Liver (tissue), 9 donors: ENCODE results near the gene NIT1. TPM values are rescaled to one million over a fixed set of nuclear protein-coding genes. Genes with fewer than 3 reads are reported as not detected.

Experiments
- DNase-seq: peaks from one replicate; pipeline ENCODE4 v3.0.0-alpha.2; 2017; ENCODE audit warnings: low spot score
- H3K27ac ChIP-seq, 2 donors: one replicate each; pipeline ENCODE4 v1.7.0; 2013; ENCODE audit warnings: inconsistent platforms in 2 of 2, low read length in 2 of 2, control low read depth in 1 of 2, low read depth in 1 of 2, mild to moderate bottlenecking in 1 of 2
- H3K27me3 ChIP-seq, 4 donors: one replicate each; pipeline versions ENCODE4 v1.6.1 to v1.7.0; 2013; ENCODE audit warnings: low read length in 3 of 4, inconsistent platforms in 1 of 4, mild to moderate bottlenecking in 1 of 4, moderate library complexity in 1 of 4; ENCODE audit not compliant: control insufficient read depth in 4 of 4, insufficient read depth in 4 of 4
- H3K36me3 ChIP-seq, 4 donors: one replicate each; pipeline versions ENCODE4 v1.6.1 to v1.7.0; 2013; ENCODE audit warnings: low read length in 3 of 4, mild to moderate bottlenecking in 3 of 4, low read depth in 1 of 4, moderate library complexity in 1 of 4; ENCODE audit not compliant: control insufficient read depth in 4 of 4, insufficient read depth in 3 of 4
- H3K4me1 ChIP-seq, 4 donors: one replicate each; pipeline versions ENCODE4 v1.6.1 to v1.7.0; 2013; ENCODE audit warnings: low read length in 3 of 4, mild to moderate bottlenecking in 3 of 4, moderate library complexity in 1 of 4; ENCODE audit not compliant: control insufficient read depth in 4 of 4, insufficient read depth in 4 of 4
- H3K4me3 ChIP-seq, 3 donors: one replicate each; pipeline versions ENCODE4 v1.6.1 to v1.7.0; 2013; ENCODE audit warnings: low read length in 3 of 3, control low read depth in 1 of 3, low read depth in 1 of 3, mild to moderate bottlenecking in 1 of 3
- H3K9ac ChIP-seq, 2 donors: one replicate each; pipeline ENCODE4 v1.7.0; 2013; ENCODE audit warnings: low read length in 2 of 2, mild to moderate bottlenecking in 2 of 2, moderate library complexity in 2 of 2, control low read depth in 1 of 2, low read depth in 1 of 2
- H3K9me3 ChIP-seq, 4 donors: one replicate each; pipeline versions ENCODE4 v1.6.1 to v1.7.0; 2013; ENCODE audit warnings: low read length in 3 of 4; ENCODE audit not compliant: control insufficient read depth in 4 of 4
- ATF3 ChIP-seq: IDR thresholded peaks from 2 replicates; pipeline ENCODE4 v1.6.1; 2016; ENCODE audit warnings: antibody characterized with exemption
- CTCF ChIP-seq: fragments of 150-350 bp; IDR thresholded peaks from 2 replicates; pipeline ENCODE4 v1.5.1; 2017; ENCODE audit warnings: improper control_type of control experiment, low read depth, low read length; ENCODE audit not compliant: missing input control
- EGR1 ChIP-seq, 2 donors: IDR thresholded peaks; 2 replicates each; pipeline ENCODE4 v1.6.1; 2016 to 2018; ENCODE audit warnings: antibody characterized with exemption in 2 of 2, low read depth in 2 of 2
- FOXA1 ChIP-seq: IDR thresholded peaks from 2 replicates; pipeline ENCODE4 v1.6.1; 2016; ENCODE audit warnings: antibody characterized with exemption
- FOXA2 ChIP-seq: IDR thresholded peaks from 2 replicates; pipeline ENCODE4 v1.6.1; 2016; ENCODE audit warnings: antibody characterized with exemption
- GABPA ChIP-seq, 2 donors: IDR thresholded peaks in 1 of 2; conservative IDR thresholded peaks in 1 of 2; 2 replicates each; pipeline ENCODE4 v1.6.1; 2016; ENCODE audit warnings: antibody characterized with exemption in 2 of 2, mild to moderate bottlenecking in 1 of 2, moderate library complexity in 1 of 2
- HNF4A ChIP-seq, 2 donors: conservative IDR thresholded peaks; 2 replicates each; pipeline ENCODE4 v1.6.1; 2016; ENCODE audit warnings: antibody characterized with exemption in 2 of 2, mild to moderate bottlenecking in 2 of 2
- HNF4G ChIP-seq: IDR thresholded peaks from 2 replicates; pipeline ENCODE4 v1.6.1; 2016; ENCODE audit warnings: antibody characterized with exemption
- JUND ChIP-seq, 2 donors: IDR thresholded peaks; 2 replicates each; pipeline ENCODE4 v1.6.1; 2016; ENCODE audit warnings: antibody characterized with exemption in 2 of 2
- NR2F2 ChIP-seq: IDR thresholded peaks from 2 replicates; pipeline ENCODE4 v1.6.1; 2016; ENCODE audit warnings: antibody characterized with exemption
- RAD21 ChIP-seq, 2 donors: IDR thresholded peaks; 2 replicates each; pipeline ENCODE4 v1.6.1; 2016; ENCODE audit warnings: antibody characterized with exemption in 2 of 2, mild to moderate bottlenecking in 2 of 2
- RXRA ChIP-seq, 2 donors: IDR thresholded peaks; 2 replicates each; pipeline ENCODE4 v1.6.1; 2017 to 2018; ENCODE audit warnings: antibody characterized with exemption in 2 of 2, mild to moderate bottlenecking in 1 of 2
- SP1 ChIP-seq: IDR thresholded peaks from 2 replicates; pipeline ENCODE4 v1.6.1; 2018; ENCODE audit warnings: antibody characterized with exemption, mild to moderate bottlenecking
- TAF1 ChIP-seq: conservative IDR thresholded peaks from 2 replicates; pipeline ENCODE4 v1.6.1; 2016; ENCODE audit warnings: antibody characterized with exemption, mild to moderate bottlenecking
- YY1 ChIP-seq: IDR thresholded peaks from 2 replicates; pipeline ENCODE4 v1.6.1; 2016; ENCODE audit warnings: antibody characterized with exemption, mild to moderate bottlenecking
- ZBTB33 ChIP-seq: IDR thresholded peaks from 2 replicates; pipeline ENCODE4 v1.6.1; 2016; ENCODE audit warnings: antibody characterized with exemption
- WGBS: extraction: QIAGEN DNeasy Blood & Tissue Kit; methylation state at CpG from one replicate; pipeline ENCODE4 v1.1.7; 2013; 5-methylcytosine and 5-hydroxymethylcytosine counted together
- polyA plus RNA-seq, 2 donors: library from polyadenylated mRNA; stranded (reverse) in 1 of 2; unstranded in 1 of 2; fragments of 200-250 nt in 1 of 2; fragments of >200 nt in 1 of 2; fragmentation: Nextera tagmentation in 1 of 2; extraction: Ambion mirVana in 1 of 2; gene quantifications; one replicate each; pipeline versions ENCODE4 v1.2.1 to v1.2.3, GENCODE V29; 2013 to 2015
- total RNA-seq, 2 donors: library from RNA; depleted of rRNA; stranded (reverse); fragments of >200 nt; gene quantifications; one replicate each; pipeline ENCODE4 v1.2.3, GENCODE V29; 2014
- donor health status: healthy.
- donor health status: healthy.
- donor health status: healthy.
- donor health status: healthy.
- donor health status: healthy.

NIT1 gene
- total and polyA plus RNA-seq, 4 donors = 17.8 to 45.8 (median 39.3) TPM

- 66% methylated on average over 41 of the region's 41 CpGs for WGBS
- H3K4me3 ChIP-seq = no peak overlapping the region
- H3K27me3 ChIP-seq = no peaks in the 10 kb centered on the region
- H3K27ac ChIP-seq = no peak overlapping the region
- no peak for DNase-seq
- H3K36me3 ChIP-seq = no peaks in the 10 kb centered on the region
- no peaks in the 10 kb centered on the region for H3K4me1 ChIP-seq
- TF ChIP-seq RAD21 (IDR thresholded peaks at IDR 0.05) (no peak), GABPA (IDR thresholded peaks at IDR 0.05 in 1 of 2, conservative IDR thresholded peaks at IDR 0.05 in 1 of 2) (no peak), YY1 (no peak), FOXA2 (no peak), HNF4A (conservative IDR thresholded peaks at IDR 0.05) (no peak), ATF3 (no peak), ZBTB33 (no peak), CTCF (no peak), JUND (IDR thresholded peaks at IDR 0.05) (no peak)
- H3K9ac ChIP-seq = no peak overlapping the region
- H3K9me3 ChIP-seq = no peaks in the 10 kb centered on the region
These were observed 38.3 kb upstream of the NIT1 start for GRCh38 chr1:161079436-161080110.

- TF ChIP-seq RXRA (IDR thresholded peaks at IDR 0.05) = no peak
- no peak for TF ChIP-seq NR2F2
- TF ChIP-seq CTCF = no peak
- no peak for TF ChIP-seq FOXA2
- no peak for TF ChIP-seq EGR1 (IDR thresholded peaks at IDR 0.05; ENCODE audit: low read depth in 2 of 2)
- TF ChIP-seq SP1 = no peak
- no peak for TF ChIP-seq HNF4G
- TF ChIP-seq RAD21 (IDR thresholded peaks at IDR 0.05) = no peak
- TF ChIP-seq TAF1 = no peak
- TF ChIP-seq FOXA1 = no peak
- TF ChIP-seq JUND (IDR thresholded peaks at IDR 0.05) = no peak
- 82% methylated on average over 5 of the region's 5 CpGs for WGBS
These were observed 37.2 kb upstream of the NIT1 start for GRCh38 chr1:161080441-161081405.

More at GRCh38 chr1:161080441-161081405, 37.2 kb upstream of the NIT1 start:
- H3K36me3 ChIP-seq = no peaks in the 10 kb centered on the region
- no peaks in the 10 kb centered on the region for H3K4me1 ChIP-seq
- DNase-seq = no peak
- no peak overlapping the region for H3K4me3 ChIP-seq
- no peaks in the 10 kb centered on the region for H3K27me3 ChIP-seq
- no peak overlapping the region for H3K9ac ChIP-seq
- no peak overlapping the region for H3K27ac ChIP-seq
- H3K9me3 ChIP-seq = no peaks in the 10 kb centered on the region
